Colonic mucosa (tissue), 4 donors: Measurements from ENCODE around the gene CEP164. TPM values are rescaled to one million over a fixed set of nuclear protein-coding genes. Genes with fewer than 3 reads are reported as not detected.

Experiments used
- DNase-seq: peaks from one replicate; pipeline ENCODE4 v3.0.0-alpha.2; 2020
- H3K27ac ChIP-seq: fragments of 200-600 bp; one replicate; pipeline ENCODE4 v1.8.0; 2021
- H3K27me3 ChIP-seq: fragments of 200-600 bp; one replicate; pipeline ENCODE4 v1.8.0; 2021
- H3K36me3 ChIP-seq: fragments of 200-600 bp; one replicate; pipeline ENCODE4 v1.8.0; 2021
- H3K4me1 ChIP-seq: fragments of 200-600 bp; one replicate; pipeline ENCODE4 v1.8.0; 2021; ENCODE audit warnings: mild to moderate bottlenecking
- H3K4me3 ChIP-seq: fragments of 200-600 bp; one replicate; pipeline ENCODE4 v1.8.0; 2021
- H3K9ac ChIP-seq, 2 donors: one replicate each; pipeline ENCODE4 v1.7.0; 2013; ENCODE audit warnings: control low read depth in 2 of 2, low read depth in 2 of 2, low read length in 2 of 2
- H3K9me3 ChIP-seq: fragments of 200-600 bp; one replicate; pipeline ENCODE4 v1.8.0; 2021
- intact Hi-C: fragments of 100-400 bp; cut with DNase I; formaldehyde crosslinking; loops from one replicate; pipeline ENCODE4 v1.14.1; 2022
- total RNA-seq, 2 donors: library from RNA; stranded (reverse); fragmentation: NEBNext Ultra II Directional in 1 of 2; extraction: Animal tissue kit (Norgen Biotek cat#: 25700) in 1 of 2; gene quantifications; one replicate each; pipeline ENCODE4 v1.2.1, GENCODE V29; 2021
- TF ChIP-seq, protein P1 (sequence below): fragments of 200-600 bp; IDR thresholded peaks from one replicate; pipeline ENCODE4 v1.8.0; 2022; ENCODE audit warnings: antibody characterized with exemption, mild to moderate bottlenecking
- donor health status: healthy.
- donor health status: DM: no; HTN: no; CAD: no.
- donor health status: DM: no; HTN: no; CAD: no.

CEP164 gene
- total RNA-seq, 2 donors from 2014 or later, result 12.4 to 19.2 TPM

DNA sequence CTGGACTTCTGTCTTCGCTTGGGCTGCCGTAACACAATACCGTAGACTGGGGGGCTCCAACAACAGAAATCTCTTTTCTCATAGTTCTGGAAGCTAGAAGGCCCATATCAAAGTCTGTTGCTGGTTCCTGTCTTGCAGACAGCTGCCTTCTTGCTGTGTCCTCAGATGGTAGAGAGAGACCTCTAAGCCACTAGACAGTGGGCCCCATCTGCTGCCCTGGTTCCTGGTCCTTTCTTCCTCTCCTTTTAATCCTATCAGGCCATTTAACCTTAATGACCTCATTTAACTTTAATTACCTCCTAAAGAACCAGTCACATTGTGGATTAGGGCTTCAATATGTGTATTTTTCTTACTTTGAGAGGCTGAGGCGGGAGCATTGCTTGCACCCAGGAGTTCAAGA is 9.4 kb downstream of the CEP164 start:
- intact Hi-C loops, result no loop called here
- TF ChIP-seq, protein P1, sequence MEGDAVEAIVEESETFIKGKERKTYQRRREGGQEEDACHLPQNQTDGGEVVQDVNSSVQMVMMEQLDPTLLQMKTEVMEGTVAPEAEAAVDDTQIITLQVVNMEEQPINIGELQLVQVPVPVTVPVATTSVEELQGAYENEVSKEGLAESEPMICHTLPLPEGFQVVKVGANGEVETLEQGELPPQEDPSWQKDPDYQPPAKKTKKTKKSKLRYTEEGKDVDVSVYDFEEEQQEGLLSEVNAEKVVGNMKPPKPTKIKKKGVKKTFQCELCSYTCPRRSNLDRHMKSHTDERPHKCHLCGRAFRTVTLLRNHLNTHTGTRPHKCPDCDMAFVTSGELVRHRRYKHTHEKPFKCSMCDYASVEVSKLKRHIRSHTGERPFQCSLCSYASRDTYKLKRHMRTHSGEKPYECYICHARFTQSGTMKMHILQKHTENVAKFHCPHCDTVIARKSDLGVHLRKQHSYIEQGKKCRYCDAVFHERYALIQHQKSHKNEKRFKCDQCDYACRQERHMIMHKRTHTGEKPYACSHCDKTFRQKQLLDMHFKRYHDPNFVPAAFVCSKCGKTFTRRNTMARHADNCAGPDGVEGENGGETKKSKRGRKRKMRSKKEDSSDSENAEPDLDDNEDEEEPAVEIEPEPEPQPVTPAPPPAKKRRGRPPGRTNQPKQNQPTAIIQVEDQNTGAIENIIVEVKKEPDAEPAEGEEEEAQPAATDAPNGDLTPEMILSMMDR, result no peak
- DNase-seq, result no peak
- Histone ChIP-seq H3K9ac (no peak overlapping the region), H3K27me3 (no peaks in the 10 kb centered on the region), H3K27ac (no peak overlapping the region), H3K9me3 (no peaks in the 10 kb centered on the region), H3K4me3 (no peak overlapping the region), H3K36me3 (no peaks in the 10 kb centered on the region), H3K4me1 (no peaks in the 10 kb centered on the region)

DNA sequence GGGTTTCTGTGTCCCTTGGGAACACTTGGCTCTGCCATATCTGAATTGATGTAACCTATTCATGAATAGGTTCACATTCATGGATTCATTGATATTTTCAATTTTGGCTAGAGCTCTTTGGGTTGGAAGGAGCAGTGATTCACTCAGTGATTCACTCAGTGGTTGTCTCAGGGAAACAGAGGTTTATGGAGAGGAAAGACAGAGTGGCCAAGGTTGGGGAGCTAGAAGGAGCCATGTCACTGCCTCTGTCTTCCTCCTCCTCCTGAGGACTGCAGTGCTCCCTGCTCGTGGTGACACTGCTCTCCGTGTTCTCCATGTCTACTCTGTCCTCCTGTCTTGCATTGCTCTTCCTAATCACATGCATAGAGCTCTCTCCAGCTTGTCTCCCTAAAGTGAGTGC is 17.4 kb downstream of the CEP164 start:
- no peak for DNase-seq
- Histone ChIP-seq H3K36me3 (no peaks in the 10 kb centered on the region), H3K9ac (no peak overlapping the region), H3K4me3 (no peak overlapping the region), H3K27ac (no peak overlapping the region), H3K27me3 (no peaks in the 10 kb centered on the region), H3K9me3 (no peaks in the 10 kb centered on the region), H3K4me1 (no peaks in the 10 kb centered on the region)
- intact Hi-C loops, result no loop called here
- TF ChIP-seq, protein P1, result no peak

DNA sequence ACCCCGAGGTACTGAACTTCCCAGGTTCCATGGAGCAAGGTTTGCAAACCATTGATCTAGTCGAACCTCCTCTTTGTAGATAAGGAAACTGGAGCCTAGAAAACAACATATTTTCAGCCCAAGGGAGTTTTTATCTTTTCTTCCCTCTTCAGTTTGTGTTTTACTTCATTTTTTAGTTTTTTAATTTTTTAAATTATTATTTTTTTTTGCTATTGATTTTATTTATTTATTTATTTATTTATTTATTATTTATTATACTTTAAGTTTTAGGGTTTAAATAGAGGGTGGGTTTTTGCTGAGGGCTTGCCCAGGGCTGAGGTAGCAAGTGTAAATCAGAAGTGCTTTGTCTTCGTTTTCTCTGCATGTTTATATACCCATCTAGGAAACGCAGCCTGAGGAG is 26.9 kb downstream of the CEP164 start:
- Histone ChIP-seq H3K27ac (no peak overlapping the region), H3K4me1 (no peaks in the 10 kb centered on the region), H3K9ac (no peak overlapping the region), H3K27me3 (no peaks in the 10 kb centered on the region), H3K4me3 (no peak overlapping the region), H3K36me3 (no peaks in the 10 kb centered on the region), H3K9me3 (no peaks in the 10 kb centered on the region)
- TF ChIP-seq, protein P1, result no peak
- DNase-seq, result no peak
- intact Hi-C loops, result no loop called here

DNA sequence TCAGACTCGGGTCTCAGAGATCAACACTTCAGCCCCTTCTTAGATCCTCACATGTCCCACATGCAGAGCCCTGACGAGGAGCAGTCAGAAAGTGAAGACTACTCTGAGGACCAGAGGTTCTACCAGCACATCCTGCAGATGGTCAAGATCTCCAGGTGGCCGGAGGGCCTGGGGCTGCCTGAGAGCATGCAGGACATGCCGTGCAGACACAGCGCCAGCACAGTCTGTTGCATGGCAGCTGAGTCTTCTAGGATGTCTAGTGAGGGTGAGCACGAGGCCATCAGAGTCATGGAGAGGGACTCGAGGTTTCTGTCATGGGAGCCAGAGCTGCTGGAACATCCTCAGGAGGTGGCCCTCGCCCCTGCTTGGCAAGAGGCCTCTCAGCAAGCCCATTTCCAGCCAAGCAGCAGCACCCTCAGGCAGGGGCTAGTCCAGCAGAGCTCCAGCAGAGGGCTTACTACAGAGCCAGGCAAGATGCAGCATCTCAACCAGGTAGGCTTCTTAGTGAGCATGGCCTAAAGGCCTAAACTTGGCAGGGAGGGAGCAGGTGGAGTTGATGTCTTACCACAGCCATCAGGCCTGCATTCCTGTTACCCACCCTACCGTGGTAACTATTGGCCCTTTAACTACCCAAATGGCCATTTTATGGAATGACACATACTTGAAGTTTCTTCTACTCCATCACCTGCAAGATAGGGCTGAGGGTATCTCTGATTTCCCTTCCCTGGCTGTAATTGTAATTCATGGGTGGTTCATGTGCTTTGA is 28.7 kb downstream of the CEP164 start:
- intact Hi-C loops, result no loop called here
- H3K9me3 ChIP-seq, result no peaks in the 10 kb centered on the region
- H3K4me3 ChIP-seq, result no peak overlapping the region
- no peak for DNase-seq
- no peaks in the 10 kb centered on the region for H3K4me1 ChIP-seq
- TF ChIP-seq, protein P1, result no peak
- no peaks in the 10 kb centered on the region for H3K27me3 ChIP-seq
- no peak overlapping the region for H3K27ac ChIP-seq
- H3K36me3 ChIP-seq, result no peaks in the 10 kb centered on the region
- no peak overlapping the region for H3K9ac ChIP-seq

DNA sequence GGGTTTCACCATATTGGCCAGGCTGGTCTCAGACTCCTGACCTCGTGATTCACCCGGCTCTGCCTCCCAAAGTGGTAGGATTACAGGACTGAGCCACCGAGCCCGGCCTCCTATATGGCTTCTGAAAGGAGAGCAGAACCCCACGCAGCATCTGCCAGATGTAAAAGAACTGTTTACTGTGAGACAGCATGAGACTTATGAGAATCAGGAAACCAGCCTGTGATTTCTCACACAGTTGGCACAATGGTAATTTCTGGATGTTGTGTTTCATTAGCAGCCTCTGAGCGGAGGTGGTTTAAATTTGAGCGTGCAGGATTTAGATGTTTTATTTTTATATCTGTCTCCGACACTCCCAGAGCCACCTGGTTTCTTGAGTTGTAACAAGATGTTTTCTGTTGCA is 33.8 kb downstream of the CEP164 start:
- Histone ChIP-seq H3K9me3 (no peaks in the 10 kb centered on the region), H3K27ac (no peak overlapping the region), H3K4me3 (no peak overlapping the region), H3K36me3 (no peaks in the 10 kb centered on the region), H3K9ac (no peak overlapping the region), H3K27me3 (no peaks in the 10 kb centered on the region), H3K4me1 (no peaks in the 10 kb centered on the region)
- intact Hi-C loops, result no loop called here
- DNase-seq, result no peak
- TF ChIP-seq, protein P1, result no peak
